AG20443 (cell line): ENCODE data around the gene FMO4.
"Not testable (repeated sequence)": the region's sequence is repeated elsewhere in the genome, so short reads cannot be mapped to it uniquely, and the experiment has no call there.

Experiments used
- DNase-seq: peaks from one replicate; pipeline ENCODE4 v3.0.0; 2012; ENCODE audit warnings: low spot score, mixed read lengths

Gene FMO4

GRCh38 chr1:171335964-171336363, 22.0 kb downstream of the FMO4 start:
- no peak for DNase-seq

- DNase-seq, result not testable (repeated sequence)
Measured at GRCh38 chr1:171339345-171339744, 25.4 kb downstream of the FMO4 start.

GRCh38 chr1:171343727-171344472, 29.9 kb downstream of the FMO4 start:
- no peak for DNase-seq

- peak; percentile 12 for DNase-seq
Measured at GRCh38 chr1:171344473-171344820, 30.5 kb downstream of the FMO4 start.

- DNase-seq, result no peak
Measured at GRCh38 chr1:171345536-171345935, 31.6 kb downstream of the FMO4 start.

GRCh38 chr1:171346881-171347280, 32.9 kb downstream of the FMO4 start:
- no peak for DNase-seq

- DNase-seq, result no peak
Measured at GRCh38 chr1:171350594-171350993, 36.6 kb downstream of the FMO4 start.

GRCh38 chr1:171351961-171352360, 38.0 kb downstream of the FMO4 start:
- DNase-seq, result no peak

- DNase-seq, result no peak
Measured at GRCh38 chr1:171352554-171352953, 38.6 kb downstream of the FMO4 start.

- no peak for DNase-seq
Measured at GRCh38 chr1:171355727-171356126, 41.7 kb downstream of the FMO4 start.

GRCh38 chr1:171357179-171357578, 43.2 kb downstream of the FMO4 start:
- no peak for DNase-seq

- DNase-seq, result not testable (repeated sequence)
Measured at GRCh38 chr1:171359355-171359648, 45.3 kb downstream of the FMO4 start.

GRCh38 chr1:171359731-171360527, 45.9 kb downstream of the FMO4 start:
- not testable (repeated sequence) for DNase-seq

- DNase-seq, result no peak
Measured at GRCh38 chr1:171366085-171366484, 52.1 kb downstream of the FMO4 start.

GRCh38 chr1:171366816-171367215, 52.8 kb downstream of the FMO4 start:
- DNase-seq, result no peak

GRCh38 chr1:171367436-171367835, 53.5 kb downstream of the FMO4 start:
- DNase-seq, result no peak

- DNase-seq, result no peak
Measured at GRCh38 chr1:171372418-171373084, 58.6 kb downstream of the FMO4 start.

- DNase-seq, result not testable (repeated sequence)
Measured at GRCh38 chr1:171373357-171374122, 59.6 kb downstream of the FMO4 start.

GRCh38 chr1:171379846-171380245, 65.9 kb downstream of the FMO4 start:
- no peak for DNase-seq

GRCh38 chr1:171381866-171382210, 67.9 kb downstream of the FMO4 start:
- no peak for DNase-seq

- no peak for DNase-seq
Measured at GRCh38 chr1:171384496-171384895, 70.5 kb downstream of the FMO4 start.

GRCh38 chr1:171389171-171389570, 75.2 kb downstream of the FMO4 start:
- DNase-seq, result no peak
